Colonic mucosa (tissue), 4 donors: Measurements from ENCODE around the gene NUP214. TPM values are rescaled to one million over a fixed set of nuclear protein-coding genes. Genes with fewer than 3 reads are reported as not detected.

Source experiments
- DNase-seq: peaks from one replicate; pipeline ENCODE4 v3.0.0-alpha.2; 2020
- H3K27ac ChIP-seq: fragments of 200-600 bp; one replicate; pipeline ENCODE4 v1.8.0; 2021
- H3K27me3 ChIP-seq: fragments of 200-600 bp; one replicate; pipeline ENCODE4 v1.8.0; 2021
- H3K36me3 ChIP-seq: fragments of 200-600 bp; one replicate; pipeline ENCODE4 v1.8.0; 2021
- H3K4me1 ChIP-seq: fragments of 200-600 bp; one replicate; pipeline ENCODE4 v1.8.0; 2021; ENCODE audit warnings: mild to moderate bottlenecking
- H3K4me3 ChIP-seq: fragments of 200-600 bp; one replicate; pipeline ENCODE4 v1.8.0; 2021
- H3K9ac ChIP-seq, 2 donors: one replicate each; pipeline ENCODE4 v1.7.0; 2013; ENCODE audit warnings: control low read depth in 2 of 2, low read depth in 2 of 2, low read length in 2 of 2
- H3K9me3 ChIP-seq: fragments of 200-600 bp; one replicate; pipeline ENCODE4 v1.8.0; 2021
- CTCF ChIP-seq: fragments of 200-600 bp; IDR thresholded peaks from one replicate; pipeline ENCODE4 v1.8.0; 2022; ENCODE audit warnings: antibody characterized with exemption, mild to moderate bottlenecking
- intact Hi-C: fragments of 100-400 bp; cut with DNase I; formaldehyde crosslinking; loops from one replicate; pipeline ENCODE4 v1.14.1; 2022
- total RNA-seq, 2 donors: library from RNA; stranded (reverse); fragmentation: NEBNext Ultra II Directional in 1 of 2; extraction: Animal tissue kit (Norgen Biotek cat#: 25700) in 1 of 2; gene quantifications; one replicate each; pipeline ENCODE4 v1.2.1, GENCODE V29; 2021
- donor health status: healthy.
- donor health status: DM: no; HTN: no; CAD: no.
- donor health status: DM: no; HTN: no; CAD: no.

Gene NUP214
- total RNA-seq, 2 donors from 2014 or later: 32.2 to 43.8 TPM

DNA sequence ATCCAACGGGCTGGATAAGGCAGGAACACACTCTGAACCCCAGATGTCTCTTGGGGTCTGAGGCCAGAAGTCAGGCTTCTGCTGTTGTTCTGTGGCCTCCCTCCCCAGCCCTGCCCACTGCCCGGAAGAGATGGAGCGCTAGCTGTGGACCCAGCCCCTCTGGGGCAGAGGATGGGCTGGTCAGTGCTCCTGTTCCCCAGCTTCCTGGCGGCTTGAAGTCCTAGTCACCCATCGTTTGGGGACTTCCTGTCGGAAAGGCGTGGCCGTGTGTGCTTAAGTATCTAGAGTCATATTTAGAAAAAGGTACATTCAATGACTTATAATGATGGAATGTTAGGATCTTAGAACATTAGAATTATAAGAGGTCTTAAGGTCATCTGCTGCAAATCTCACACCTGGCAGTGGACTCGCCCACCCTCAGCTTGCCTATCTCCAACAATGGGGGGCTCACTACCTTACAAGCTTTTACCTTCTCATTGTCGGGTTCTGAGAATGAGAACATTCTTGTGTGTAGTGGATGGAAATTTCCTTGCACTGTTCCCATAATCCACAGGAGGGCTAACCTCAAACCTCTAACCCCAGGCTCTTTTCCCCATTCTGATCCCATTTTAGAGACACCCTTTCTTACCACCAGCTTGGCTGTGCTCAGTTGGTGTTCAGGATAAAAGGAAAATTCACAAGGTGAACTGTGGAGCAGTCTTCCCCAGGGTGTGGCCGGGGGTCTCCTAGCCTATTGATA, 42.4 kb upstream of the NUP214 start:
- H3K36me3 ChIP-seq: no peaks in the 10 kb centered on the region
- no peaks in the 10 kb centered on the region for H3K4me1 ChIP-seq
- DNase-seq: no peak
- H3K27me3 ChIP-seq: no peaks in the 10 kb centered on the region
- no peak overlapping the region for H3K27ac ChIP-seq
- no peak overlapping the region for H3K9ac ChIP-seq
- TF ChIP-seq CTCF: no peak
- intact Hi-C loops: no loop called here
- H3K9me3 ChIP-seq: no peaks in the 10 kb centered on the region
- H3K4me3 ChIP-seq: no peak overlapping the region

GRCh38 chr9:131084661-131085369, 40.6 kb upstream of the NUP214 start:
- H3K9me3 ChIP-seq: no peaks in the 10 kb centered on the region
- DNase-seq: no peak
- H3K4me3 ChIP-seq: no peak overlapping the region
- TF ChIP-seq CTCF: no peak
- H3K27ac ChIP-seq: no peak overlapping the region
- no peak overlapping the region for H3K9ac ChIP-seq
- intact Hi-C loops: no loop called here
- H3K27me3 ChIP-seq: no peaks in the 10 kb centered on the region
- no peaks in the 10 kb centered on the region for H3K4me1 ChIP-seq
- no peaks in the 10 kb centered on the region for H3K36me3 ChIP-seq

- Histone ChIP-seq H3K9ac (no peak overlapping the region), H3K27ac (no peak overlapping the region), H3K4me3 (no peak overlapping the region), H3K9me3 (no peaks in the 10 kb centered on the region), H3K36me3 (no peaks in the 10 kb centered on the region), H3K4me1 (no peaks in the 10 kb centered on the region), H3K27me3 (no peaks in the 10 kb centered on the region)
- no peak for TF ChIP-seq CTCF
- intact Hi-C loops: no loop called here
- DNase-seq: no peak
Observed at GRCh38 chr9:131085370-131086122, 39.8 kb upstream of the NUP214 start.

GRCh38 chr9:131087354-131087893, 38.0 kb upstream of the NUP214 start:
- Histone ChIP-seq H3K27me3 (no peaks in the 10 kb centered on the region), H3K9me3 (no peaks in the 10 kb centered on the region), H3K9ac (no peak overlapping the region), H3K4me1 (no peaks in the 10 kb centered on the region), H3K27ac (no peak overlapping the region), H3K4me3 (no peak overlapping the region), H3K36me3 (no peaks in the 10 kb centered on the region)
- intact Hi-C loops: no loop called here
- no peak for DNase-seq
- no peak for TF ChIP-seq CTCF

GRCh38 chr9:131090025-131090787, 35.2 kb upstream of the NUP214 start:
- Histone ChIP-seq H3K27ac (no peak overlapping the region), H3K27me3 (peaks cover 4% of the 10 kb centered on the region), H3K4me3 (no peak overlapping the region), H3K36me3 (no peaks in the 10 kb centered on the region), H3K4me1 (no peaks in the 10 kb centered on the region), H3K9me3 (no peaks in the 10 kb centered on the region), H3K9ac (no peak overlapping the region)
- TF ChIP-seq CTCF: no peak
- intact Hi-C loops: no loop called here
- DNase-seq: no peak
